Type B pancreatic cell (in vitro differentiated cells): ENCODE data around the gene CASZ1. TPM values are rescaled to one million over a fixed set of nuclear protein-coding genes. Genes with fewer than 3 reads are reported as not detected.

Source experiments
- DNase-seq: peaks from one replicate; pipeline ENCODE4 v3.0.0; 2021; ENCODE audit warnings: mixed read lengths; ENCODE audit not compliant: unreplicated experiment; ENCODE audit errors: extremely low spot score
- H3K27ac Mint-ChIP-seq: 2 replicates; pipeline ENCODE4 v1.8.0; 2021; ENCODE audit warnings: mild to moderate bottlenecking, mixed read lengths
- H3K27me3 Mint-ChIP-seq: 2 replicates; pipeline ENCODE4 v1.8.0; 2021; ENCODE audit warnings: mixed read lengths
- H3K36me3 Mint-ChIP-seq: 2 replicates; pipeline ENCODE4 v1.8.0; 2021; ENCODE audit warnings: mixed read lengths
- H3K4me1 Mint-ChIP-seq: one replicate; pipeline ENCODE4 v1.8.0; 2021; ENCODE audit warnings: mixed read lengths; ENCODE audit not compliant: unreplicated experiment
- H3K4me3 Mint-ChIP-seq: 2 replicates; pipeline ENCODE4 v1.8.0; 2021; ENCODE audit warnings: mild to moderate bottlenecking, mixed read lengths
- H3K9me3 Mint-ChIP-seq: 2 replicates; pipeline ENCODE4 v1.8.0; 2021; ENCODE audit warnings: mixed read lengths
- CTCF ChIP-seq: fragments of 200-600 bp; sonication (generic); conservative IDR thresholded peaks from 2 replicates; pipeline ENCODE4 v1.5.0; 2021; ENCODE audit warnings: antibody characterized with exemption, mild to moderate bottlenecking
- total RNA-seq: library from RNA; stranded (reverse); gene quantifications from 2 replicates; pipeline ENCODE4 v1.2.1, GENCODE V29; 2021; ENCODE audit warnings: low replicate concordance

The CASZ1 gene
- total RNA-seq, 1 donor from 2014 or later: 15.7 TPM

GRCh38 chr1:10827377-10828333, 31.2 kb upstream of the CASZ1 start:
- H3K4me1 Mint-ChIP-seq: peaks cover 23% of the 10 kb centered on the region
- no peaks in the 10 kb centered on the region for H3K36me3 Mint-ChIP-seq
- no peak overlapping the region for H3K4me3 Mint-ChIP-seq
- DNase-seq: no peak
- no peaks in the 10 kb centered on the region for H3K9me3 Mint-ChIP-seq
- no peak for TF ChIP-seq CTCF
- peaks cover 29% of the 10 kb centered on the region for H3K27me3 Mint-ChIP-seq
- H3K27ac Mint-ChIP-seq: no peak overlapping the region

- no peak for DNase-seq
- TF ChIP-seq CTCF: no peak
- H3K4me3 Mint-ChIP-seq: no peak overlapping the region
- peaks cover 18% of the 10 kb centered on the region for H3K4me1 Mint-ChIP-seq
- peaks cover 27% of the 10 kb centered on the region for H3K27me3 Mint-ChIP-seq
- H3K36me3 Mint-ChIP-seq: no peaks in the 10 kb centered on the region
- no peaks in the 10 kb centered on the region for H3K9me3 Mint-ChIP-seq
- H3K27ac Mint-ChIP-seq: no peak overlapping the region
Measured at GRCh38 chr1:10825592-10825991, 29.1 kb upstream of the CASZ1 start.

- peaks cover 15% of the 10 kb centered on the region for H3K4me1 Mint-ChIP-seq
- no peaks in the 10 kb centered on the region for H3K9me3 Mint-ChIP-seq
- no peak for DNase-seq
- no peak for TF ChIP-seq CTCF
- no peaks in the 10 kb centered on the region for H3K36me3 Mint-ChIP-seq
- H3K27ac Mint-ChIP-seq: no peak overlapping the region
- H3K4me3 Mint-ChIP-seq: no peak overlapping the region
- H3K27me3 Mint-ChIP-seq: peaks cover 27% of the 10 kb centered on the region
Measured at GRCh38 chr1:10824821-10825540, 28.5 kb upstream of the CASZ1 start.

GRCh38 chr1:10823000-10823401, 26.6 kb upstream of the CASZ1 start:
- H3K9me3 Mint-ChIP-seq: no peaks in the 10 kb centered on the region
- peaks cover 18% of the 10 kb centered on the region for H3K27me3 Mint-ChIP-seq
- no peak overlapping the region for H3K4me3 Mint-ChIP-seq
- no peak for TF ChIP-seq CTCF
- H3K4me1 Mint-ChIP-seq: peaks cover 5% of the 10 kb centered on the region
- H3K36me3 Mint-ChIP-seq: no peaks in the 10 kb centered on the region
- H3K27ac Mint-ChIP-seq: no peak overlapping the region
- DNase-seq: no peak

- H3K9me3 Mint-ChIP-seq: no peaks in the 10 kb centered on the region
- H3K4me1 Mint-ChIP-seq: no peaks in the 10 kb centered on the region
- H3K36me3 Mint-ChIP-seq: no peaks in the 10 kb centered on the region
- H3K27me3 Mint-ChIP-seq: peaks cover 8% of the 10 kb centered on the region
- DNase-seq: no peak
- no peak overlapping the region for H3K27ac Mint-ChIP-seq
- TF ChIP-seq CTCF: no peak
- no peak overlapping the region for H3K4me3 Mint-ChIP-seq
Measured at GRCh38 chr1:10821388-10821787, 24.9 kb upstream of the CASZ1 start.
